Hindlimb muscle (tissue), 1 donor: ENCODE results near the gene PABPN1. TPM values are rescaled to one million over a fixed set of nuclear protein-coding genes. Genes with fewer than 3 reads are reported as not detected.
A peak's percentile ranks its signal among the peaks of the same experiment; 100 is the strongest.

Source experiments
- DNase-seq: peaks from one replicate; pipeline ENCODE4 v3.0.0-alpha.2; 2013
- polyA plus RNA-seq: library from polyadenylated mRNA; unstranded; fragments of 120-200 nt; gene quantifications from one replicate; pipeline ENCODE4 v1.2.1, GENCODE V29; 2013; ENCODE audit not compliant: insufficient read length

The PABPN1 gene
- polyA plus RNA-seq, 1 donor: 112 TPM

GRCh38 chr14:23327947-23328744, 6.9 kb downstream of the PABPN1 start:
- peak; percentile 77 for DNase-seq

GRCh38 chr14:23335623-23336022, 14.4 kb downstream of the PABPN1 start:
- no peak for DNase-seq

GRCh38 chr14:23339506-23340268, 18.4 kb downstream of the PABPN1 start:
- DNase-seq: no peak

GRCh38 chr14:23344481-23344880, 23.2 kb downstream of the PABPN1 start:
- DNase-seq: no peak

GRCh38 chr14:23345987-23346692, 24.9 kb downstream of the PABPN1 start:
- no peak for DNase-seq

GRCh38 chr14:23346693-23347405, 25.6 kb downstream of the PABPN1 start:
- no peak for DNase-seq

- DNase-seq: no peak
These were observed 26.4 kb downstream of the PABPN1 start for GRCh38 chr14:23347406-23348296.

- DNase-seq: no peak
These were observed 27.0 kb downstream of the PABPN1 start for GRCh38 chr14:23348297-23348655.

- no peak for DNase-seq
These were observed 28.0 kb downstream of the PABPN1 start for GRCh38 chr14:23349156-23349845.

GRCh38 chr14:23351681-23352505, 30.6 kb downstream of the PABPN1 start:
- no peak for DNase-seq

GRCh38 chr14:23352506-23353432, 31.5 kb downstream of the PABPN1 start, which contains the start of gene SLC22A17:
Gene SLC22A17, minus strand, starts transcription at chr14:23352887.
- peak; percentile 91 for DNase-seq

- DNase-seq: no peak
These were observed 32.1 kb downstream of the PABPN1 start for GRCh38 chr14:23353433-23353780.

- no peak for DNase-seq
These were observed 33.7 kb downstream of the PABPN1 start for GRCh38 chr14:23354990-23355389.

- no peak for DNase-seq
These were observed 34.7 kb downstream of the PABPN1 start for GRCh38 chr14:23355871-23356435.

GRCh38 chr14:23356662-23357061, 35.4 kb downstream of the PABPN1 start:
- DNase-seq: no peak

- DNase-seq: no peak
These were observed 36.0 kb downstream of the PABPN1 start for GRCh38 chr14:23357261-23357660.

GRCh38 chr14:23358042-23358441, 36.8 kb downstream of the PABPN1 start:
- DNase-seq: no peak

- no peak for DNase-seq
These were observed 37.4 kb downstream of the PABPN1 start for GRCh38 chr14:23358553-23359166.
